NCI-H1436 (cell line): ENCODE results near the gene GABPB2.

Source experiments
- DNase-seq: peaks from one replicate; lab custom pipeline; 2025; lab: John Stamatoyannopoulos, UW

The GABPB2 gene

GRCh38 chr1:151133018-151133806 lies 62.7 kb downstream of the GABPB2 start:
- no peak for DNase-seq

GRCh38 chr1:151134396-151134795 lies 63.8 kb downstream of the GABPB2 start:
- DNase-seq: no peak

GRCh38 chr1:151134991-151135390 lies 64.4 kb downstream of the GABPB2 start:
- no peak for DNase-seq

GRCh38 chr1:151135433-151136385 lies 65.1 kb downstream of the GABPB2 start:
- no peak for DNase-seq

GRCh38 chr1:151137789-151138188 lies 67.2 kb downstream of the GABPB2 start:
- DNase-seq: no peak

- DNase-seq: no peak
Measured at GRCh38 chr1:151142411-151143056, 72.0 kb downstream of the GABPB2 start.

- no peak for DNase-seq
Measured at GRCh38 chr1:151143057-151143435, 72.5 kb downstream of the GABPB2 start.

- no peak for DNase-seq
Measured at GRCh38 chr1:151143986-151144385, 73.4 kb downstream of the GABPB2 start.

- no peak for DNase-seq
Measured at GRCh38 chr1:151144474-151145303, 74.1 kb downstream of the GABPB2 start.

GRCh38 chr1:151145304-151146071 lies 74.9 kb downstream of the GABPB2 start:
- DNase-seq: no peak

- DNase-seq: no peak
Measured at GRCh38 chr1:151146072-151146411, 75.5 kb downstream of the GABPB2 start.

GRCh38 chr1:151146412-151147131 lies 76.0 kb downstream of the GABPB2 start, which contains the start of gene SEMA6C:
TSS of gene SEMA6C (minus strand) at chr1:151146631. CDS start at chr1:151142621, 4,010 bp downstream.
- DNase-seq: peak; percentile 82

- no peak for DNase-seq
Measured at GRCh38 chr1:151147132-151147503, 76.6 kb downstream of the GABPB2 start.

GRCh38 chr1:151147665-151148064 lies 77.1 kb downstream of the GABPB2 start:
- no peak for DNase-seq

GRCh38 chr1:151156515-151156819 lies 85.9 kb downstream of the GABPB2 start, which contains the start of gene TNFAIP8L2:
TSS of gene TNFAIP8L2 (plus strand) at chr1:151156649. CDS start at chr1:151158698, 2,049 bp downstream.
- no peak for DNase-seq

- DNase-seq: no peak
Measured at GRCh38 chr1:151157067-151157531, 86.5 kb downstream of the GABPB2 start.

- no peak for DNase-seq
Measured at GRCh38 chr1:151158326-151158725, 87.8 kb downstream of the GABPB2 start.

GRCh38 chr1:151158751-151159251 lies 88.2 kb downstream of the GABPB2 start:
- DNase-seq: no peak

- no peak for DNase-seq
Measured at GRCh38 chr1:151159373-151159772, 88.8 kb downstream of the GABPB2 start.

GRCh38 chr1:151164732-151165280 lies 94.2 kb downstream of the GABPB2 start:
- DNase-seq: no peak
